PFSK-1 (cell line): ENCODE data around the gene ANAPC7.

ENCODE experiments used
- FOXP2 ChIP-seq: optimal IDR thresholded peaks from 2 replicates; pipeline ENCODE3; 2011; ENCODE audit warnings: borderline replicate concordance, control low read depth, inconsistent platforms; ENCODE audit not compliant: insufficient read depth; ENCODE audit errors: extremely low read length, extremely low read depth
- POLR2AphosphoS5 ChIP-seq: IDR thresholded peaks from 2 replicates; pipeline ENCODE4 v1.6.1; 2012; ENCODE audit warnings: low read depth, mild to moderate bottlenecking, control low read depth, low read length, moderate library complexity
- REST ChIP-seq, 2 experiments: IDR thresholded peaks; 2 replicates each; pipeline versions ENCODE4 v1.6.1 to v1.8.0; 2011 to 2012; ENCODE audit warnings: low read depth in 2 of 2, low read length in 2 of 2, control low read depth in 1 of 2, inconsistent platforms in 1 of 2, mild to moderate bottlenecking in 1 of 2, moderate library complexity in 1 of 2; ENCODE audit not compliant: insufficient read depth in 1 of 2
- SIN3A ChIP-seq: IDR thresholded peaks from 2 replicates; pipeline ENCODE4 v1.6.1; 2012; ENCODE audit warnings: mild to moderate bottlenecking, low read length, moderate library complexity, borderline replicate concordance; ENCODE audit not compliant: insufficient read depth
- TAF1 ChIP-seq: IDR thresholded peaks from 2 replicates; pipeline ENCODE4 v1.6.1; 2012; ENCODE audit warnings: low read length, control low read depth, borderline replicate concordance; ENCODE audit not compliant: insufficient read depth

The ANAPC7 gene

GRCh38 chr12:110436231-110436630 lies 32.7 kb upstream of the ANAPC7 start:
- TF ChIP-seq TAF1 (no peak), REST (IDR thresholded peaks at IDR 0.05; ENCODE audit: insufficient read depth in 1 of 2, low read depth in 2 of 2, low read length in 2 of 2) (no peak)

- TF ChIP-seq REST (IDR thresholded peaks at IDR 0.05; ENCODE audit: insufficient read depth in 1 of 2, low read depth in 2 of 2, low read length in 2 of 2) = no peak
- no peak for TF ChIP-seq POLR2AphosphoS5
- TF ChIP-seq FOXP2 = no peak
- no peak for TF ChIP-seq SIN3A
- TF ChIP-seq TAF1 = no peak
These were observed 28.6 kb upstream of the ANAPC7 start for GRCh38 chr12:110431957-110432587.

- no peak for TF ChIP-seq POLR2AphosphoS5
- no peak for TF ChIP-seq FOXP2
- no peak for TF ChIP-seq TAF1
- no peak for TF ChIP-seq SIN3A
- no peak for TF ChIP-seq REST (IDR thresholded peaks at IDR 0.05; ENCODE audit: insufficient read depth in 1 of 2, low read depth in 2 of 2, low read length in 2 of 2)
These were observed 22.9 kb upstream of the ANAPC7 start for GRCh38 chr12:110426406-110426805.

GRCh38 chr12:110424237-110424636 lies 20.7 kb upstream of the ANAPC7 start:
- no peak for TF ChIP-seq POLR2AphosphoS5
- no peak for TF ChIP-seq REST (IDR thresholded peaks at IDR 0.05; ENCODE audit: insufficient read depth in 1 of 2, low read depth in 2 of 2, low read length in 2 of 2)
- TF ChIP-seq SIN3A = no peak
- TF ChIP-seq FOXP2 = no peak
- TF ChIP-seq TAF1 = no peak

- TF ChIP-seq TAF1 (no peak), POLR2AphosphoS5 (no peak), SIN3A (no peak), REST (IDR thresholded peaks at IDR 0.05; ENCODE audit: insufficient read depth in 1 of 2, low read depth in 2 of 2, low read length in 2 of 2) (no peak), FOXP2 (no peak)
These were observed 18.2 kb upstream of the ANAPC7 start for GRCh38 chr12:110421701-110422100.
